Neuron (in vitro differentiated cells): ENCODE measurements around the gene HHIP.

Experiments used
- H2AFZ ChIP-seq: one replicate; pipeline ENCODE4 v1.6.1; 2013; ENCODE audit warnings: low read depth, mild to moderate bottlenecking, inconsistent platforms, low read length, moderate library complexity
- H3K27me3 ChIP-seq: one replicate; pipeline ENCODE4 v1.6.1; 2013; ENCODE audit warnings: low read length; ENCODE audit not compliant: insufficient read depth
- H3K36me3 ChIP-seq: one replicate; pipeline ENCODE4 v1.6.1; 2013; ENCODE audit warnings: low read length; ENCODE audit not compliant: insufficient read depth
- H3K4me1 ChIP-seq: one replicate; pipeline ENCODE4 v1.6.1; 2013; ENCODE audit warnings: low read length; ENCODE audit not compliant: insufficient read depth
- H3K4me3 ChIP-seq: 2 replicates; pipeline ENCODE4 v1.5.1; 2013; ENCODE audit warnings: mild to moderate bottlenecking, low read length, moderate library complexity
- H3K9me3 ChIP-seq: one replicate; pipeline ENCODE4 v1.6.1; 2013; ENCODE audit warnings: low read length

HHIP gene

DNA sequence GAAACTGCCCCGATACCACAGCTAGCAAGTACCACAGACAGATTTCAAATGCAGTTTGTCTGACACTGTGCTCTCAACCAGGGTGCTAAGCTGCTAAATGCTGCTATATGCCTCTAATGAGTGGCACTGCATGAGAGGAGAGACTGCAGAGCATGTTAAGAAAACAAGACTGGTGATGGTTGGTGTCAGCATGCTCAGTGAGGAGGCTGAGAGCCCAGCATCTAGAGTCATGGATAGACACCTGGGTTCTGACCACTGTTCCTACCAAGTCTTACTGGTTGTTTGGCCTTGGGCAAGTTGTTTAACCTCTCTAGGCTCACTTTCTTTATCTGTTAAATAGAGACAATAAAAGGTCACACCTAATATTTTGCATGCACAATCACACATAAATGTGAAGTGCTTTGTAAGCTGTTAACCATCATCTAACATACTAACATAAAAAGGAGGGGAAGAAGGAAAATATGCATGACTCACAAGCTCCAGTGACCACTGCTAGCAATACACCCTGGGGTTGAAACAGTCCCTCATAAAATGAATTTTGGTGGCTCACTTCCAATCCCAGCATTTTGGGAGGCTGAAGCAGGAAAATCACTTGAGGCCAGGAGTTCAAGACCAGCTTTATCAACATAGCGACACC is 20.7 kb downstream of the HHIP start:
- Histone ChIP-seq H3K27me3 (no peaks in the 10 kb centered on the region), H3K4me3 (no peak overlapping the region), H3K9me3 (no peaks in the 10 kb centered on the region), H2AFZ (no peak overlapping the region), H3K4me1 (peaks cover 4% of the 10 kb centered on the region), H3K36me3 (no peaks in the 10 kb centered on the region)

DNA sequence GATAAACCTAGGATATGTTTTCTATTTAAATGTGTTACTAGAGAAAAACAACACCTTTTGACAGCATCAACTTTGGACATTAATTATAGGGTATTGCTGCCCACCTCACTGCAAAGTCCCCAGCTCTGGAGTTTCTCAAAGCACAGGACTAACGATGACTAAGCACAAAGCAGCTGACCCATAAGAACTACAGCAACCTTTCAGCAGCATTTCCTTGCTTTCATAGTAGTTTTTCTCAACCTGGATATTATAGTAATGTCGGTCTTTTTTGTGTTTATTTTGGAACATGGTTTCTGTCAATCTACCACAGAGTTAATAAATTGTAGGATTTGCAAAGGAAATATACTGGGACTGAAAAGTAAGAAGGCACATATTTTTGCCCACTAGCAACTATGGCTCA is 21.5 kb downstream of the HHIP start:
- Histone ChIP-seq H3K4me3 (no peak overlapping the region), H2AFZ (no peak overlapping the region), H3K27me3 (no peaks in the 10 kb centered on the region), H3K4me1 (peaks cover 4% of the 10 kb centered on the region), H3K36me3 (no peaks in the 10 kb centered on the region), H3K9me3 (no peaks in the 10 kb centered on the region)

DNA sequence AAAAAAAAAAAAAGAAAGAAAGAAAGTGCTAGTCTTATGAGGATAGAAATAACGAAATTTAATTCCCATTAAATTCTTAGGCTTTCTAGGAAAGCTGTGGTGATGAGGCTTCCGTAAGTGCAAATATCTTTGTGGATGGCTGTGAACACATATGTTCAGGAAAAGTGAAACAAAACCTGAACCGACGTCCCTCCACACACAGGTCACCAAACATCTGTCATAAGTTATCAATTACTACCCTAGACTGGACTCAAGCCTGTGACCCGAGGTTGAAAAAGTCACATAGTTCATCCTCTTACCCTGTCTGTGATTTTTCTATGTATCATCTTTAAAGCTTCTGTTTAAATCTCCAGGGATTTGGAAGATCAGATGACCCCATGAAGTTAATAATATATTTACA is 24.8 kb downstream of the HHIP start:
- Histone ChIP-seq H3K4me1 (no peaks in the 10 kb centered on the region), H3K27me3 (no peaks in the 10 kb centered on the region), H2AFZ (no peak overlapping the region), H3K36me3 (no peaks in the 10 kb centered on the region), H3K9me3 (no peaks in the 10 kb centered on the region), H3K4me3 (no peak overlapping the region)

DNA sequence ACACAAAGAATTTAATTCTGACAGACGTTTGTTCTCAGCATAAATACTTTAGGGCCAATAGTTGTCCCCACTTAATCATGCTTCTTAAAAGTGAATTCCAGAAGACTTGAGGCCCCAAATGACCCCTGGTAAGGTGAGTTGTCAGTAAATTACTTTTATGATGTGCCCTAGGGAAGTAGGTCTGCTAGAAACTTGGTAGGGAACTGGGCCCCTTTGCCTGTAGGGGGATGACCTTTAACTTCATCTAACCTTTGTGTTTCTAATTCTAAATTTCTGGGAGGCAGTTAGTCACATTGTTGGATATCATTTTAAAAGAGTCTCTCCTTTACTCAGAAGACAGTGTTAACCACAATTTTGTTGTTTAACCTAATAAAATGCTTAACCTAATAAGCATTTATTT is 28.8 kb downstream of the HHIP start:
- no peaks in the 10 kb centered on the region for H3K36me3 ChIP-seq
- H3K4me3 ChIP-seq, result no peak overlapping the region
- no peaks in the 10 kb centered on the region for H3K4me1 ChIP-seq
- no peaks in the 10 kb centered on the region for H3K27me3 ChIP-seq
- H2AFZ ChIP-seq, result no peak overlapping the region
- H3K9me3 ChIP-seq, result no peaks in the 10 kb centered on the region

DNA sequence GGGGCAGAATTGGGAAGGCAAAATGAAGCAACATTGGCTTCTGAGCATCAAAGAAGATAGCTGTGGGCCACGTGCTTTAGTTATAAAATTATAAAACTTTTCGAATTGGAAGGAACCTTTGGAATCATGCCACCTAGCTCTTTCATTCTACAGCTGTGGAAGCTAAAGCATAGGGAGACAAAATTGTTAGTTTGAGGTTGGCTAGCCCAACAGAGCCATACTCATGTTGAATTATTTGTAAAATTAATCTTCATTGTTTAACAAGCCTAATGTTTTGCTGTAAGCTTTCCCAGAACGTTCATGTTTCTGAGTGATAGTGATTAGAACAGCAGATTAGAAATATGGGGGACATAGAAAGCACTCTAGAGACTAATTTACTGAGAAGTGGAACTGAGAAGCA is 35.9 kb downstream of the HHIP start:
- no peak overlapping the region for H3K4me3 ChIP-seq
- no peaks in the 10 kb centered on the region for H3K27me3 ChIP-seq
- no peaks in the 10 kb centered on the region for H3K4me1 ChIP-seq
- H2AFZ ChIP-seq, result no peak overlapping the region
- H3K9me3 ChIP-seq, result no peaks in the 10 kb centered on the region
- no peaks in the 10 kb centered on the region for H3K36me3 ChIP-seq

DNA sequence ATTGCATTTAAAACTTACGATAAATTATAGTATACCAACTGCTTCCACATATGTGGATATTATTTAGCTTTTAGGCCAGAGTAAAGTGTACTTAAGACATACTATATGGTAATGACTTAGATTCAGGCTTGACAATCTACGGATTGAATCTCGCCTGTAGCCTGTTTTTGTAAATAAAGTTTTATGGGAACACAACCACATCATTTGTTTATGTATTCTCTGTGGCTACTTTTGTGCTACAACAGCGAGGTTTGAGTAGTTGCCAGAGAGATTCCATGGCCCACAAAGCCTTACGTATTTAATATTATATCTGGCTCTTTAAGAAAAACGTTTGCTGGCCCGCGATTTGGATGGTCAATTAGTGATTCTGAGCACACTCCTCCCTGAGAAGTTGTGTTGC is 37.6 kb downstream of the HHIP start:
- no peaks in the 10 kb centered on the region for H3K36me3 ChIP-seq
- no peaks in the 10 kb centered on the region for H3K9me3 ChIP-seq
- no peak overlapping the region for H3K4me3 ChIP-seq
- H2AFZ ChIP-seq, result no peak overlapping the region
- H3K27me3 ChIP-seq, result no peaks in the 10 kb centered on the region
- H3K4me1 ChIP-seq, result no peaks in the 10 kb centered on the region

DNA sequence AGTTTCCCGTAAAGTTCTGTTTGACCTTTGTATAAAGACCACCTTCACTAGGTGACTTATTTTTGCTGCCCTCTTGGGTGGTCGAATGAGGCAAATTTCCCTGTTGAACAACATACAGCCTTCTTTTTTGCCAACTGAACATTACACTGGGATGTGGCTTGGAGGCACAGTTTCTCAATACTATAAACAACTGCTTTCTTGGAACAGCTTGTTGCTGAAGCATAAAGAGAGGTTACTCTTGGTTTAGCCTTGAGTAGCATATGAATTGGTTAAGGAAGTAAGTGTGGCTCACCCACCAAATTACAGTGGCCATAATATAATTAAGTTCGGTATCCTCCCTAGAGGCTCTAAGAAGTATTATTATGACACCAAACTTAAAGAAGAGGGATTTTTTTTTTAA is 40.0 kb downstream of the HHIP start:
- H3K36me3 ChIP-seq, result no peaks in the 10 kb centered on the region
- no peaks in the 10 kb centered on the region for H3K9me3 ChIP-seq
- H2AFZ ChIP-seq, result no peak overlapping the region
- no peaks in the 10 kb centered on the region for H3K4me1 ChIP-seq
- no peaks in the 10 kb centered on the region for H3K27me3 ChIP-seq
- no peak overlapping the region for H3K4me3 ChIP-seq

DNA sequence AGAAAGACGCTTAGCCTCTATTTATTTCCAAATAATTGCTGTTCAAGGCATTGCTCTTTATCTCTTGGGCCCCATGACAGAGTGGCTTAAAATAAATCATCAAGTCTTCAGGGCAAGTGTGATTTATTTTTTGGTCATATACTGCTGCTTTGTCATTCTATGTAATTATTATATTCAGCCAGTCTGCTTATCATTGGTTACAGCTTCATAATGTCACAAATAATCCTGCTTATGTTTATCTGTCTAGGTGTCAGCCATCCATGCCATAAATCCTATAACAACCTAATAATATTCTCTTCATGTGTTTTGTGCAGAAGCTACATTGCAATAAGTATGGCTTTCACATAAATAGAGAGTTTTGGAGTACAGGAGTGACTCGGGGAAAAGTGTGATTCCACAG is 41.0 kb downstream of the HHIP start:
- Histone ChIP-seq H3K36me3 (no peaks in the 10 kb centered on the region), H3K4me1 (no peaks in the 10 kb centered on the region), H3K27me3 (no peaks in the 10 kb centered on the region), H2AFZ (no peak overlapping the region), H3K4me3 (no peak overlapping the region), H3K9me3 (no peaks in the 10 kb centered on the region)

DNA sequence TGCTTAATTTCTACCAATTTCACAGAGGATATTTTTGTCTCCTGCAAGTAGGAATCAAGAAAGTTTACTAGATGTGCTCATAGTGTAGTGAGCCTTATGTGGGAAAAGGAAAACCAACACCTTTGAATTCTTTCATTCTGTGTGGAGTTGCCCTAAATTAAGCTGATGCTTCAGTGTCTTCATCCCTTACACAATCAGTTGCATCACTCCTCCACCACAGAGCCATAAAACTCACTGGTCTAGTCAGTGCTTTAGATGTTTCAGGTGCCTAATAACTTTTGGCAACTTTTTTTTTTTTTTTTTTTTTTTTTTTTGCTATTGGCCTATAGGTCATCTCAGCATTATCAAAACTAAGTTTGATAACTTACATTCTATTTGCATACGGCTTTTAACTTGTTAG is 41.5 kb downstream of the HHIP start:
- Histone ChIP-seq H3K9me3 (no peaks in the 10 kb centered on the region), H3K4me1 (no peaks in the 10 kb centered on the region), H3K36me3 (no peaks in the 10 kb centered on the region), H3K27me3 (no peaks in the 10 kb centered on the region), H2AFZ (no peak overlapping the region), H3K4me3 (no peak overlapping the region)

DNA sequence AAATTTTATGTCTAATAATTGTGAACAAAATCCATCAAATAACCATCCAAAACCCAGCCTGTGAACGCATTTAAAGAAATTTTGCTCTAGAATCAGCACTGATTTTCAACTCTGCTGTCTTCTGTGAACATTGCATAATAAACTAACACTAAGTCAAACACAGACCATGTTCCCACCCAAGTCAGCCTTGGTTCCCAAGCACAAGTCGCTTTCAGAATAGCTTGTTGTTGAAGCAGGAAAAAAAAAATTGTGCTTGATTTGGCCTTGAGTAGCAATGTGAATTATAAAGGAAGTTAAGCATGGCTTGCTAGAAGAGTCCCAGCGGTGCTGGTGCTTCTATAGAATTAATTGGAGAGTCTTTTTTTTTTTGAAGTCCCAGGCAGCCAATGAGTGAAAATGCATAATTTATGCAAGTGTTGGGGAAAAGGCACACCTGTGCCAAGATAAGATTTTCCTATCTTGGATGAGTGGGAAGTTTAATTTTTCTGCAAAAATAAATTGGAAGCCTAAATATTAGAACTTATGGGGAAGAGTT is 42.1 kb downstream of the HHIP start:
- H3K4me3 ChIP-seq, result no peak overlapping the region
- no peaks in the 10 kb centered on the region for H3K27me3 ChIP-seq
- no peaks in the 10 kb centered on the region for H3K4me1 ChIP-seq
- no peak overlapping the region for H2AFZ ChIP-seq
- H3K36me3 ChIP-seq, result no peaks in the 10 kb centered on the region
- no peaks in the 10 kb centered on the region for H3K9me3 ChIP-seq

DNA sequence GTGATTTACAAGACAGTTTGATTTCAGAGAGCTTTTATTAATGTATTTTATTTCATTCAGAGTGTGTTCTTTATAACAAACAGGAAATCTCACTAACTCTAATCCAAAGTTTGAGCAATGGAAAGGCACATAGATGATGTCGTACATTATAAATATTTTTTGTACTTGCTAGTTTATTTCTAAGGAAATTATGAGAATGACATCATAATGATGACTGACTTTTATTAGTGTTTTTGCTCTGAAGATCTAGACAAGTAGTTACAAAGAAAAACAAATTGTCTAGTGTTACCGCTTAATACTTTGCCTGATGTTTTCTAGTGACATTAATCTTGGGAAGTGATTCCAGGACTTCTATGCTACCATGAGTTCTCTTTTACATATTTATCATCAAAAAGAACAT is 43.2 kb downstream of the HHIP start:
- Histone ChIP-seq H3K9me3 (no peaks in the 10 kb centered on the region), H2AFZ (no peak overlapping the region), H3K36me3 (no peaks in the 10 kb centered on the region), H3K4me3 (no peak overlapping the region), H3K27me3 (no peaks in the 10 kb centered on the region), H3K4me1 (no peaks in the 10 kb centered on the region)

DNA sequence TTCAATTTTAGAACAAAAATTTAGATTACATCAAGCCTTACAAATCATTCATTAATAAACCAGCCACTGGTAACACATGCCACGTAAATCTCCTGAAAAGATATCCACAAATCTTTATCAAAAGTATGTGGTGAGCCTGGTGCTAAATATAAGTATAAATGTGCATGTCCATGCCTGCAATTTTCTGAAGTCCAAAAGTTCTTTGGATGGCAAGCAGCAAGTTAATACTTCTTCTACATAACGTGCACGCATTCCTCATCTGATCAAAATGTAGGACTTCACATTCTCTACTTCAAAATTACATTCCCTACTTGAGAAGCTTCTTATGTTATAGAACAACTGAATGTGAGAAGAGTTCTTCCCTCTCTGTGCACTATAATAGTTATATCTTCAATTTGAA is 49.8 kb downstream of the HHIP start:
- H2AFZ ChIP-seq, result no peak overlapping the region
- H3K9me3 ChIP-seq, result no peaks in the 10 kb centered on the region
- no peaks in the 10 kb centered on the region for H3K27me3 ChIP-seq
- H3K4me3 ChIP-seq, result no peak overlapping the region
- H3K4me1 ChIP-seq, result no peaks in the 10 kb centered on the region
- no peaks in the 10 kb centered on the region for H3K36me3 ChIP-seq

DNA sequence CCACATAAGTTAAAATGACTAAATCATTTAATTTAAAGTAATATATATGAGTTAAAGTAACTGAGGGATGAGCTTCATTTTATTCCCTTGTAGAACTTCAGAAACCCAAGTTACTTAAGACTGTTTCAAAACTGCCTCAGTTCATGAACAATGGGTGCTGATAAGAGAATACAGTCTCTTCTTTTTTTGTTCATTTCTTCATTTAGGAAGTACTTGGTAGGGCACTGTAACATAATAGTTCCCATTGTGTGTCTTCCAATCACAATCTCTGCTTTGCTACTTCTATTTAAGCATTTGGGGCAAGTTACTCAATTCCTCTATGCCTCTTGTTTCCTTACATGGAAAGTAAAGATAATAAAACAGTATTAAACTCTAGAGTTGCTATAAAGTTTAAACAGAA is 50.4 kb downstream of the HHIP start:
- H3K27me3 ChIP-seq, result no peaks in the 10 kb centered on the region
- H3K36me3 ChIP-seq, result no peaks in the 10 kb centered on the region
- no peak overlapping the region for H3K4me3 ChIP-seq
- no peaks in the 10 kb centered on the region for H3K4me1 ChIP-seq
- H3K9me3 ChIP-seq, result no peaks in the 10 kb centered on the region
- no peak overlapping the region for H2AFZ ChIP-seq

DNA sequence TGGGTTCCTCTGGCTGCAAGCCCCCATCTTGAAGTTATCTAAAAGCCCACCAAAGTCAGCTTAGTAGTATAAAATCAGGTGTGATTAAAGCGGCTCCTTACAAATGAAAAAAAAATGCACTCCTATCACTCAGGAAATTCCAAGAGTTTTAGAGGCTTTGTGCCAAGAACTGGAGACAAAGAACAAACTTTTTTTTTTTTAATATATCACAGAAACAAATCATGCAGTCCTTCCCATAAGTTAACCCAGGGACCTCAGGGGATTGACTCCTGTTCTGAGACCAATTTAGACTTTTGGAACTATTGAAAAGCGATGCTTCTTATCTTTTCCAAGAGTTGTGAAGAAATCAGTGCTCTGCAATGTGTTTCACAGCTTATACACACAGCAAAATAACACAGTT is 53.6 kb downstream of the HHIP start:
- no peak overlapping the region for H3K4me3 ChIP-seq
- H3K9me3 ChIP-seq, result no peaks in the 10 kb centered on the region
- no peaks in the 10 kb centered on the region for H3K36me3 ChIP-seq
- H2AFZ ChIP-seq, result no peak overlapping the region
- H3K4me1 ChIP-seq, result no peaks in the 10 kb centered on the region
- no peaks in the 10 kb centered on the region for H3K27me3 ChIP-seq
